Breast epithelium (tissue), 3 donors: ENCODE data around the gene COPE.

ENCODE experiments used
- POLR2A ChIP-seq: fragments of 450-650 bp; IDR thresholded peaks from one replicate; pipeline ENCODE4 v1.6.1; 2016; ENCODE audit warnings: antibody characterized with exemption, mild to moderate bottlenecking, moderate library complexity
- TF ChIP-seq, protein P1 (sequence below), 3 donors: fragments of 450-650 bp; IDR thresholded peaks; one replicate each; pipeline ENCODE4 v1.5.1; 2016 to 2017; ENCODE audit warnings: antibody characterized with exemption in 3 of 3, mild to moderate bottlenecking in 3 of 3, moderate library complexity in 3 of 3

- TF ChIP-seq, protein P1, sequence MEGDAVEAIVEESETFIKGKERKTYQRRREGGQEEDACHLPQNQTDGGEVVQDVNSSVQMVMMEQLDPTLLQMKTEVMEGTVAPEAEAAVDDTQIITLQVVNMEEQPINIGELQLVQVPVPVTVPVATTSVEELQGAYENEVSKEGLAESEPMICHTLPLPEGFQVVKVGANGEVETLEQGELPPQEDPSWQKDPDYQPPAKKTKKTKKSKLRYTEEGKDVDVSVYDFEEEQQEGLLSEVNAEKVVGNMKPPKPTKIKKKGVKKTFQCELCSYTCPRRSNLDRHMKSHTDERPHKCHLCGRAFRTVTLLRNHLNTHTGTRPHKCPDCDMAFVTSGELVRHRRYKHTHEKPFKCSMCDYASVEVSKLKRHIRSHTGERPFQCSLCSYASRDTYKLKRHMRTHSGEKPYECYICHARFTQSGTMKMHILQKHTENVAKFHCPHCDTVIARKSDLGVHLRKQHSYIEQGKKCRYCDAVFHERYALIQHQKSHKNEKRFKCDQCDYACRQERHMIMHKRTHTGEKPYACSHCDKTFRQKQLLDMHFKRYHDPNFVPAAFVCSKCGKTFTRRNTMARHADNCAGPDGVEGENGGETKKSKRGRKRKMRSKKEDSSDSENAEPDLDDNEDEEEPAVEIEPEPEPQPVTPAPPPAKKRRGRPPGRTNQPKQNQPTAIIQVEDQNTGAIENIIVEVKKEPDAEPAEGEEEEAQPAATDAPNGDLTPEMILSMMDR (IDR thresholded peaks at IDR 0.05): no peak
- TF ChIP-seq POLR2A: no peak
Observed at GRCh38 chr19:18893587-18894253, 25.5 kb downstream of the COPE start.
